HG03280 (cell line): ENCODE data around the gene PCCA.

Experiments used
- ATAC-seq: cut with Tn5 transposase; IDR thresholded peaks from one replicate; pipeline ENCODE4 v1.9.1; 2021; ENCODE audit warnings: mild to moderate bottlenecking, moderate library complexity; ENCODE audit not compliant: unreplicated experiment

Gene PCCA

DNA sequence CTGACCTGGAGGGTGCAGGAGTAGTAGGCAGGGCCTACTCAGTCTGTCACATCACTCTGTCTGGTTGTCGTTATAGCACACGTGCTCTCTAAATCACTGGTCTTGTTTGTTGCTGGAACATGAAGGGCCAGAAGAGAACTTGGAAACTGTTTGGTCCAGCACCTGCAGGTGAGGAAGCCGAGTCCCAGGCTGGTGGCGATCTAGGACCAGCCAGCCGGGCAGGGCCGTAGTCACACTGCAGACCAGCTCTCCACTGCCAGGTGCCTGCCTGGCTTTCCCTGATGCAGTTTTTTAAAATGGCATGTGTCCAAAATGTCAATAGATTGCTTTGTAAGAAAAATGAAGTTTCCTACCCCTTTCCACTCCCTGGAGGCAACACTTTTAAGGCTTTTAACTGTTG lies 446.0 kb downstream of the PCCA start:
- ATAC-seq, result no peak

DNA sequence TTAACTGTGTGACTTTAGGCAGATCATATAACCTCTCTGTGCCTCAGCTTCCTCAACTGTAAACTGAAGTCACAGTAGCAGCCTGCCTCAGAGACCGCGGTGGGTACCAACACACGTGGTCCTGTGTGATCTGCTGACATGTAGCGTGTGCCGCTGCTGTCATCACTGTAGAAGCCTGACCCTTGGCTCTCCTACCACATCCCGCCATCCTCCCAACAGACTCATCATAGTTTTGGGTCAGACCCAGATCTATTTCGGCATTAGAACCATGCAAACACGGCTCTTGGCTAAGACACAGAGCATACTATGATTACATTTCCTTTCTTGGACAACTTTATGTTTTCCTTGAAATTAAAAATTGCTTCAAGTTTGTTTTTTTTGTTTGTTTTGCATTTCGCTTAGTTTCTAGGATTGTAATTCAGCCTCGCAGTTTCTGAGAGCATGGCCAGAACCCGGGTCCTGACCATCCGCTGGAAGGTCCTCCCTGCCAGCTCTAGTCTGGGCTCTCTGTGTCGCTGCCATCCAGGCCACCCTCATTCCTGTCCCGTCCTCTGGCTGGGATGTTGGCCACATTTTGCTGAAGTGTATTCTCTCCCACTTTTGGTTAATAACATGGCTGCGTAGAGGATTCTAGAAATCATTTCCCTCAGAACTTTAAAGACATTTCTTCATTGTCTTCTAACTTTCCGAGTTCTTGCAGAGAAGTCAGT lies 446.7 kb downstream of the PCCA start:
- ATAC-seq, result no peak

DNA sequence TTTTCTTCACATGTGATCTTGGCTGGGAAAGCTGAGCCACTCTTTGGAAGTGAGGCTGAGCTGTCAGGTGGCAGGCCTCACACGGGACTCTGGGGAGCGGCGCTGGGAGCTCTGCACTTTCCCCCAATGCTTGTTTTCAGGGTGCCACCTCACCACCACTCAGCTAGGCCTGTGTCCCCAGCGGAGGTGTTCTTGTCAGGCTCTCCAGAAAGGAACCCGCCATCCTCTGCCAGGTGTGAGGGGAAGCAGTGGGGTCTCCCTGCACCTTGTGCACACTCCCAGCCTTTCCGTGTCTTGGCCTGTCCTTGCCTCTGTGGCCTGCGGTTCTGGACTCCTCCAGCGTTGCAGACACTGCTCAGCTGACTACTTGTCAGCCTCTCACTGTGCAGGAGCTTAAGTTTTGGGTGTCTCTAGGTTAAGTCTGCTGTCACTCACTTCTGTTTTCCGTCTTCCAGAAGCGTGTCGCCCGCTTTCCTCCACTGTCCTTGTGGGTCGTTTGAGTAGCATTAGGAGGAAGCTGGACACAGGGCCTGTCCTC lies 447.8 kb downstream of the PCCA start:
- ATAC-seq, result no peak

DNA sequence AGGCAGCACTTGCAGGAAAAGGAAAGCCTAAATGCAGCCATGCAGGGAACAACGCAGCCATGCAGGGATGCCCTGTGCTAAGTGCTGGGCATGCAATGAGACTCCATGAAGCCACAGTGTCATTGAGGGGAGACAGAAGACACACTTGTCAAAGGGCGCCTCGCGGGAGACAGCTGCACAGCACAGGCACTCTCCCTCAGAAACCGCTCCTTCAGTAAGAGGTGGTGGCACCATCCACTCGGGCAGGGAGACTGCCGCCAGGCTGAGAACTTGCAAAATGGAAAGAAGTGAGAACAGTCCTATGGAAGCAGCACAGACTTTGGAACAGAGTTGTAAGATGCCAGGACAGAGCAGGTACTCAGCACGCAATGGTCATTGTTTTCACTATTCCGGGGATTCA lies 448.6 kb downstream of the PCCA start:
- no peak for ATAC-seq

DNA sequence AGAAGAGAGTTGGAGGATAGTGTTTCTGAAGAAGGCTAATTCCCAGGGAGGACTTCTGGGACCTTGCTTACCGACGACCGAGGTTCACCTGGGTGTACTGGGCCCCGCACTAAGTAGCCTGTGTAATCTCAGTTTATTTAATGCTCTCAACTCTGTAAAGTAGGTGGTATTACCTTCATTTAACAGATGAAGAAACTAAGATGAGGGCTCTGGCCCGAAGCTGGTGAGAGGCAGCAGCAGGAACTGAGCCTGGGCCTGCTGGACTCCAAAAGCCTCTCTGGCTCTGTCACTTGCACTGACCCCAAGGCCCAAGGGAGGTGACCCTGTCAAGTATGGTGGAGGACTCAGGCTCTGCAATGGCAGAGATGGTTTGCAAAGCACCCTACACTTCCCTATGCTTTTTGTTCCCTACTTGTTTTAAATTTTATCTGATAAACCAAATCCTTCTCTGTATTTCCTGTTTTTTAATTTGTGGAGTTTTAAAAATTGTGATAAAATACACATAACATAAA lies 449.1 kb downstream of the PCCA start:
- no peak for ATAC-seq

DNA sequence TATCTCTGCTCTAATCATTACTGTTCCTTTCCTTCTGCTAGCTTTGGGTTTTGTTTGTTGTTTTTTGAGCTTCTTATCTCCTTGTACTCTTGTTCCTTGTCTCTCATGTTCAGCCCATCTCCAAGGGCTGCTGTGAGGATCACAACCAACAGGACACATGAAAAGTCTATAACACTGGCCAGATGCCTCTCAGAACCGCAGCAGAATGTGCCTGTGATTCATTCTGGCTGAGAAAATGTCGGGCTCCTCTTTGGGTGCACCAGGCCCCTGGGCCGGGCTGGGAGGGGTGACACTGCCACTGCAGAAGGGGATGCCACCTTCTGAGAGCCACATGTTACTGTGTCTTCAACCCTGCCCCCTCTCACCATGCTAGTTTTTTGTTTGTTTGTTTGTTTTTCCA lies 451.7 kb downstream of the PCCA start:
- no peak for ATAC-seq

DNA sequence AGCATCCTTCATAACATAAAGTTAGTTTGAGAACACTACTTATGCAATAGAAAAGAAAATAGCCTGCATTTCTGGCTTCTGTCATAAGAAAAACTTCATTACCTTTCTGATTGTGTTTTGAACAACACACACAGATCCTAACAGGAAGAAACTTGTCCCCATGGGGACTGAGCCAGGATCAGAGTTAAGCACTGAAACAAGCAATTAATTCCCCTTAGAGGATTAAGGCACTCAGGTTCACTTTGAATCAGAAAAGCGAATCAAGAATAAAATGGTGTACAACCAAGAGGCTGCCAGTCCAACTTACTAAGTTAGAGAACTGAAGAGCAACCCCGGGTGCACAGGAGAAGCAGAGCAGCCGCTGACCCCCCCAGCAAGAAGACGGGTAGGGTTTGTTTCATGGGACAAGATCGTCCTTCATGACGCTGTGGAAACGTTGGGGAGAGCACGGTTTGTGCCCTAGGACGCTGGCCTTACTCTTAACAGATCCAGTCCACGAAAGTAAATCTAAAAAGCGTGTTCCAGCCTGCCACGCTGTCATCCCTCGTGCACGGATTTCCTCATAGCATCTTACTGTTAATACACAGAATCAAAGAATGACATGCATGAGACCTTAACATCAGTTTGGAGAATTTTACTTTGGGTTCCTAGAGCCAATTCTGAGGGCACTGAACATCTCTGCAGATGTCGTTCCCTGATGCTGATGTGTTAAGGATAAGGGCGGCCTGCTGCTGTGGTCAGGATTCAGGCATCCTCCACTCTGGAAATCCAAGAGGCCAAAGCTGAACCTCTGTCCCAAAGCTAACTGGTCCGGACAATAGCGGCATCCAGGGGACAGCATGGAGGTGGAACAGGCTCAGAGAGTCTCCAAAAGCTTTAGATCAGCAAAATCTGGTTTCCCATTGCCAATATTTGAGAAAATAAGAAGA lies 453.3 kb downstream of the PCCA start:
- no peak for ATAC-seq

DNA sequence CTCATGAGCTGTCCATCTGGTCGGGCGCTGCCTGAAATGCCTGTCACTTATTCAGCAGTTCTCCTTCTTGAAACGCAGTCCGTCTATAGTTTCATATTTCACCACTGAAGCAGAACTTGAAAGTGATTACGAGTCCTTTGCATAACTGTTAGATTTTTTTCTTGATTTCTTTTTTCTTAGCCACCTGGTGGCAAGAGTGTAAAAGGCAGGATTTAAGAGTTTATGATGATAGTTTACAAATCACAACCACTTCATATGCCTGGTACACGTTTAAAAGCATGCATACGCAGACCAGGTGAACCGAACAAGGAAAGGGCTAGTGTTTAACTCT lies 453.9 kb downstream of the PCCA start:
- ATAC-seq, result peak; percentile 88

DNA sequence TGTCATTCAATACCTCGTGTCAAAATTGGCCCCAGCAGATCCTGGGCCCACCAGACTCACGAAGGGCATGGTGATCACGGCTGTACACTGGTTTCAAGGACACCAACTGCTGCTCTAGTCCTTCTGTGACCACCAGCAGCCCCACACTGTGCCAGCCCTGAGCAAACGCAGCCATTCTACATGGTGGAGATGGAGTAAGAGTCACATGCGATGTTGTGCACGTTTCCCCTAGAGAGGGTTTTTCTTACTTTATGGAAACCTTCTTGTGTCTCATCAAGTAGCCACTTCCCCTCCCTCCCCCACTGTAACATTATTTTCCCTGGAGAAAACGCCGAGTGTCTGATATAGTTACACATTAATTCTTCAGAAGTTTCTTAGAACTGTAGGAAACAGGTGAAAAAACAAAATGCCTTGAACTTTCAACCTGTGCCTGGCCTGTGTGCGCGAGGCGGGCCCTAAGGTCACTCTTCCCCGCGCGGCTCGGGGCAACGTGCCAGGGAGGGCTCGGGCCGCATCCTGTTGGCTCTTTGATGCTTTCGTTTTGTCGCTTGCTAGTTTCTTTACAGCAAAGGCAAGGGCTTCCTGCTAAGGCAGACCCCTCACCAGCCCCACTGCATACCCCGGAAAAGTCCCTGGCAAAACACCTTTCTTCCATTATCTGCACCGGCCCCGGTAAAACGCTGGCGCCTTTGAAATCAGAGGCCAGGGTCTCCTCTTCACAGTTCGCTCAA lies 455.1 kb downstream of the PCCA start:
- no peak for ATAC-seq

DNA sequence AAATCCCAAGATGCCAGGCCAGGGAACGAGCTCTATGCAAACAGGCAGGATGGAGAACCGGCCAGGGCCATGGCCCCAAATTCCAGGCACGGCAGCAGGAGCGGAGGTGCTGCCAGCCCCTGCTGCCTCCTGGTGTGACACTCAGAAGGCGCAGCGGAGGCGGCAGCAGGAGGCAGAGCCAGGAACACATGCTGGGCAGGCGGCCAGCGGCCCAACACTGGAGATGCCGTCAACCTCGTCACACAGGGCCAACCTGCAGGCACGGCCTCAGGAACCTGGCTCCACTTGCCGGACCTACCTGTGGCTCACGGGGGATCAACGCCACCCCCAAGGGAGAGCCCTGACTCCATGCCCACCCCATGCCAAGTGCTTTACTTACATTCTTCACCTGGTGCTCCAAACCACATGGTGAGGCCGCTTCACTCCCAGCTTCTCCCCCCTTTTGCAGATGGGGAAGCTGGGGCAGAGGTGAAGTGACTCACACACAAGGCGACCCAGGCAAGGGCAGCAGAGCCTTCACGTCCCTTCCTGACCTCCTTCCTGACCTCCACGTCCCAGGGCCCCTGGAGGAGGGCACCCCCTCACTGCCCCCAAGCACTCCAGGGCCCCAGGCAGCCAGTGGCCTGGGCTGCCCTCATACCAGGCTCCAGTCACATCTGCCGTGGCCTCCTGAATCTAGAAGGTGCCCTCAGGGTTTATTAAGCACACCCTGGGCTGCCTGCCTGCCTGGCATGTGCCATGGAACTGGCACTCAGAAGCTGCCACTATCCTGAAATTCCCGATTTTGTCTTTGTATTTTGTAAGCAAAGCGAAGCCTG lies 456.2 kb downstream of the PCCA start:
- no peak for ATAC-seq

DNA sequence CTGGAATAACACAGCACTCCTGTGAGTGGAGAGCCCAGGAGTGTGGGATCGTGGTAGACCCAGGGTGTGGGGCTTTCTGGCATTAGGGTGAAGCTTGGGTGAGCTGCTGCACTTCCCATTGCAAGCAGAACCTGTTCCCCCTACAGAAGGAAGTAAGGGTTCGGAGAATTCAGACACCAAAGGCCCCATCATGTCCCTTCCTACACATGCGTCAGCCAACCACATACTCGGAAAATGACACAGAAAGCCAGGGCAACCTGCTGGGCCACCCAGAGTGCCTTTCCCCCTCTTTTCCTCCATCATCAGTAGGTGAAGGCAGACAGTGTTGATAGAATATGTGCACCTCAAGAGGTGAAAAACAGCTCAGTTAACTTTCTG lies 456.8 kb downstream of the PCCA start:
- no peak for ATAC-seq

DNA sequence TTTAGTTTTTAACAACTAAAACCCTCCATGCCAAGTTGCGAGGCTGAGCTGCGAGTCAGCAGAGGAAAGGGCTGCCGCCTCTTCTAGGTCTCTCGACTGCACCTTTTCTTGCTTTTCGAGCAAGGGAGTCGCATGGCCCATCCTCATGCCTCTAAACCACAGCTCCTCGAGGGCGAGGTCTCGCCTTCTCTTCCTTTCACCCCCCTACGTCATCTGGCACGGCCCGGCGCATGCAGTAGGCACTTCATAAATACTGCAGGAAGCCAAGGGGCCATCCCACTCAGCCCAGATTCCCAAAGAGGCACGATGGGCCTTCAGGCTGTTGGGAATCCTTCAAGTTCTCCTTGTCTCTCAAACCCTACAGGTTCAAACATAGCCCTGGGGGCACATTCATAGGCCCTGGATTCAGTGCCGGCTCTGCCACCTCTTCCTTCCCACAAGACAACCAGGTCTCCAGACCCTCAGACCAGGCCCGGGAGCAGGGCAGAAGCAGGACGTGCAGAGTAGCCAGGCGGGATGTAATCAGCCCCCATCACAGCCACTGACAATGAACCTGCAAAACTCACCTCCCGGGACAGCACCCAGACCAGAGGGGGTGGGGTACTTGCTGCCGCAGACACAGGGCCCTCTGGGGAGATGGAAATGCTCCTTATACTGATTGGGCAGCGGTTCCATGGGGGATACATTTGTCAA lies 458.0 kb downstream of the PCCA start:
- ATAC-seq, result no peak

DNA sequence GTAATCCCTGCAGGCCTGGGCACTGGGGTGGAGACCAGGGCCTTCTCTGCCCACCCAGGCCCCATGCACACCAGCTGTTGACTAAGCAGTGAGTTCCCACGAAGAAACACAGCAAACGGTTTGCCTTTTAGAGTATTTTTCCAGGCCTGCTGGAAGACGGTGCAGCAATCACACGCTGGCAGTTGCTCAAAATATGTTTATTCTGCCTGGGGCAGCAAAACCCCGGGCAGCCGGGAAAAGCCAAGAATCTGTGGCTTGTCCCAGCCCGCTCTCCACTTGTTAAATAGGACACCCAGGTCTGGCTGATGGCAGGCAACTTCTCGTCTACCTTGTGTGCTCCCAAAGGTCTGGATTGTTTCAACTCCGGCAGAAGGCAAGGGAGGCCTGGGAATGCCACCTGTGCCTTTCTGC lies 458.9 kb downstream of the PCCA start:
- ATAC-seq, result no peak

DNA sequence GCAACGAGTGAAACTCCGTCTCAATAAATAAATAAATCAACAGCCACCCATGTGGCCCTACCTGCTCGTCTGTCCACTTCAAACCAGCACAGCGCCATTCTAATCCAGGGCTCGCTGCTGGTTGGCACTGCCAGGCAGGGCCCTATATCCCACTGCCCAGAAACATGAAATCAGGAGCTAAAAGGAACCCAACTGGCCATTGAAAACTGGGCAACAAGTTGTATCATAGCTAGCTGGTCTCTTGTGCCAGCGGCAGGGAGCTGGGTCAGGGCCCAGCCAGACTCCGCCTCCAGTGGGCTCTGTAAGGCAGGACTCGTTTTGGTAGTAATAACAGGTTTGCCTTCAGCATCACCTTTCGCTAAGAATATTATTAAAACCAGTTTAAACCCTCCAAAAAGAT lies 460.4 kb downstream of the PCCA start:
- no peak for ATAC-seq

DNA sequence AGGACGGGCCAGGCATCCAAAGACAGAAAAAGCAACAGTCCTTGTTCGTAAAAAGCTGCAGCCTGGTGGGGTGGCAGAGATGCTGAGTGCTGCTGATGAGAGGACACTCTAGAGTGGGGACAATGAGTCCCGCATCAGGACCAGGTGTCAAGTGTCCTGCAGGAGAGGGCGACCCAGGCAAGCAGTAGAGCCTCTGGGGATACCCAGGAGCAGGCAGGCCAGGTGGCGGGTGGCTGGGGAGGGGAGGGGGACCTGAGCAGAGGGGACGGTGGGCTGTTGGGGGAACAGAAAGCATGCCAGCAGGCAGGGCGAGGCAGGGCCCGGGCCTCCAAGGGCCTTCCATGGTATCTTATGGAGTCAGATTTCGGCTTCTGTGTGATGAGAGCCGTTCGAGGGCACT lies 463.9 kb downstream of the PCCA start:
- ATAC-seq, result no peak

DNA sequence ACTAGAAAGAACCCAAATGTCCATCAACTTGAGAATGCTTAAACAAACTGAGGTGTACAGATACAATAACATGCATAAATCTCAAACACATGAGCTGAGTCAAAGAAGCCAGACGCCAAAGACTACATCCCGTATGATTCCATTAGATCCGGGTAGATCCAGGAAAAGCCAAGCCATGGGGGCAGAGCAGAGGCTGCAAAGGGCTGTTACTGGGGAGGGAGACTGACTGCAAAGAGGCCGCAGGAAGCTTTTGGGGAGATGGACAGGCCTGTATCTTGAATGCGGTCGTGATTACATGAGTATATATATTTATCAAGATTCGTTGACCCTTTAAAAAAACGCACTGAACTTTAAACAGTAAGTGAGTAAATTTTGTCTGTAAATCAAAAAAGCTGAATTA lies 471.0 kb downstream of the PCCA start:
- no peak for ATAC-seq

DNA sequence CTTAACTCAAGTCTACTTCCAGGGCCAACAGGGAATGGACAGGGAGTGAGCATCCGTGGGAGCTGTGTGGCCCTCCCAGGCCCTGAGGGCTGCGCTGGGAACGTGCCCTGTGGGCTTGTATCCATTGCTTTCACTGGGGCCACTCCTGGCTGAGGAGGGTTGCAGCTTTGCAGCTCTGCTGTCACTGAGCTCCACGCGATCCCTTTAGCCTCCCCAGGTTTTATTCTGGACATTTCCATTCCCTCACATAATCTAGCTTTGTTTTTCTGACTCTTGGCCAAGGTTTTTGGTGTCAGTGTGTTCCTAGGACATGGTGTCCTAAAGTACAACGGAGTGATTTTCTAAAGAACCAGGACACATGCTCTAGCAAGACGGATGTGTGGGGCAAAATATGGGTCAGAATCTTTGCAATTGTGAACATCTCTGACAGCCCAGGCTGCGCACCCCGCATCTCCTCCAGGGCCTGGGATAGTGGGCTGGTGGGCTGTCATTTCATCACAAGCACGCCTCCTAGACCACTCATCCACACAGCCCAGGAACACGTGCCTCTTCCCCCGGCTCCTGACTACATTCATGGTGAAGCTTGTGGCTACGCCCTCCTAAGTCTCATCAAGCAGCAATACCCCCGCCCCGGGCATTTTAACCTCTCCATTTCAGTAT lies 471.7 kb downstream of the PCCA start:
- ATAC-seq, result no peak

DNA sequence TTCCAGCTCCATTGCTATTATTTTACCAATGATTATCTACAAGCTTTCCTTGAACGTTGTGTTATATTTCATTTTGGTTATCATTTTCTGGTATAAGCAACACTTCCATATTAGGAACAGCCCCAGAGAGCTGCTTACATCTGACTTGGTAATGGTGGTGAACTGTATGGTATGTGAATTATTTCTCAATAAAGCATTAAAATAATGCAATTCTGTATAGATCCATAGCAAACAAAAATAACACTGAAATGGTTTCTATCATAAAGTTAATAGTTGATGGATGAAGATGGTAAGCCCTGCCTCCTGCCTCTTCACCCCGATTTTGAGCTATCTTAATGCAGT lies 472.2 kb downstream of the PCCA start:
- no peak for ATAC-seq

DNA sequence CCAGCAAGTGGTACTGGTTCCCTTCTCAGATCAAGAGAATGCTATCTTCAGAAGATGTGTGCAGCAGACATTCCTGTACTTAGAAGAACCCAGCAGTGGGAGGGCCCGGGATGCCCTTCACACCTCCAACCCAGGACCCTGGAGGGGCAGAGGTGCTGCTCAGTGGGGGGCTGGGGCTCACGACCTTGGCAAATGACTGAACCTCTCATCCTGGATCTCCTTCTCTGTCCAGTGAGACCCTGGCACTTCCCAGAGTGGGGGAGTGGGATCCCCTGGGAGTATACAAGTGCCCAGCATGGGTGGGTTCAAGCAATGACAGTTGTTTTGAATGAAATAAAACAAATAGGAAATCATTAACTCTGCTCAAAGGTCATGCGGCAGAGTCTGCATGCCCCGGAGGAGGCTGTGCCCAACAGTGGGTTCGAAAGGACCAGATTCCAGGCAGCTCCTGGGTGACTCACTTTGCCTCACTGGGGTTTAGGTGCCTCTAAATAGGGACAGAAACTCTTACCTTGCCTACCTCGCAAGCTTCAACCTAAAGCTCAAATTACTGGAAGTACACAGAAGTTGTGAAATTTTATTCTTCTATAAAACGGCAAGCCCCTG lies 472.8 kb downstream of the PCCA start:
- no peak for ATAC-seq
